CD4-positive, alpha-beta T cell treated with Interleukin-17A for 1 hour (primary cell): ENCODE results near the gene STK32C.

Source experiments
- DNase-seq: peaks from one replicate; pipeline ENCODE4 v3.0.0-alpha.2; 2020

STK32C gene

DNA sequence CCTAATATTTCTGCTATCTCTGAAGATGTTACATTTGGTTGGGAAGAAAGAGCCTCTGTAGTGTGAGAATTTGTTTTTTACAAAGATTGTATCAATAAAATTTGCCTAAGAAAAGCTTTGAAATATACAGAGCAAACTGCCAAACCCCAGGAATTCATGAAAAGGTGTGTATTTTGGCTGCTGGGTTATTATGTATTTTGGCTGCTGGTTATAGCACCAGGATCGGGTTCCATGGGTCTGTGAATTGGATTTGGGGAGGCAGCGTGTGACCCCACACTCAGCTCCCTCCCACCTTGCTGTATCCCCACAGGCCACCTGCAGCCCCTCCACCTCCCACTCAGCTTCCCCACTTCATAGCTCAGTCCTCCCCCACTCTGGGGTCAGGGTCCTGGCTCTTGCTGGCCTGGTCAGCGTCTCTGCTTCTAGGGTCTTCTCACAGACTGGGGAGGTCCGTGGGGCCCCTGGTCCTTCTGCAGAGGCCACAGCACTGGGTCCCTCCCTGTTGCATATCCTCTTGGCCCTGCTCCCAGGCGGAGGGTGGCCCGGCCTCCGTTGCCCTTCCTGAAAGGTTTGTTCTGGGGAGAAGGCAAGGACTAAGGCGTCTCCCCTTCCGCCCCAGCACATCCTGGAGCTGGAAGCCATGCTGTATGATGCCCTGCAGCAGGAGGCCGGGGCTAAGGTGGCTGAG, 145.0 kb downstream of the STK32C start:
- no peak for DNase-seq

DNA sequence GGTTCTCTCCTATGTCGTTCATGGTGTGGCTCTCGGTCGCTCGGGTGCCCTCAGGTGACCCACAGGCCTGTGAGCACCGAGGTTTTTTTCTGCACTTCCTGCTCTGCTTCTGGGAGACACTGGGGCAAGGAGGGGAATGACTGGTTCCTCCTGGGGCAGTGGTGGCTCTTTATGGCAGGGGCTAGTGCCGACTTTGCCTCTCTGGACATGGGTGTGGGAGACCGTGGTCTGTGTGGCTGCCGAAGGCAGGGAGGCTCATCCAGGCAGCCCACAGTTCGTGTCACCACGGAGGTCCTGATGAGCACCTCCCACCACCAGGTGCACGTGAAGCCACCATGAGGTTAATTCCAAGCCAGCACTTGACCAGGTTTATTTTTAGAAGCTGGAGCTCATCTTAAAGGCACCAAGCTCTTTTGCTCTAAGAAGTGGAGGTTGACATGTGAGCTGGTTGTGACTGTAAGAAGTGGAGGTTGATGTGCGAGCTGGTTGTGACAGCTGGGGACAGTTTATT, 145.7 kb downstream of the STK32C start:
- DNase-seq = peak; percentile 68

DNA sequence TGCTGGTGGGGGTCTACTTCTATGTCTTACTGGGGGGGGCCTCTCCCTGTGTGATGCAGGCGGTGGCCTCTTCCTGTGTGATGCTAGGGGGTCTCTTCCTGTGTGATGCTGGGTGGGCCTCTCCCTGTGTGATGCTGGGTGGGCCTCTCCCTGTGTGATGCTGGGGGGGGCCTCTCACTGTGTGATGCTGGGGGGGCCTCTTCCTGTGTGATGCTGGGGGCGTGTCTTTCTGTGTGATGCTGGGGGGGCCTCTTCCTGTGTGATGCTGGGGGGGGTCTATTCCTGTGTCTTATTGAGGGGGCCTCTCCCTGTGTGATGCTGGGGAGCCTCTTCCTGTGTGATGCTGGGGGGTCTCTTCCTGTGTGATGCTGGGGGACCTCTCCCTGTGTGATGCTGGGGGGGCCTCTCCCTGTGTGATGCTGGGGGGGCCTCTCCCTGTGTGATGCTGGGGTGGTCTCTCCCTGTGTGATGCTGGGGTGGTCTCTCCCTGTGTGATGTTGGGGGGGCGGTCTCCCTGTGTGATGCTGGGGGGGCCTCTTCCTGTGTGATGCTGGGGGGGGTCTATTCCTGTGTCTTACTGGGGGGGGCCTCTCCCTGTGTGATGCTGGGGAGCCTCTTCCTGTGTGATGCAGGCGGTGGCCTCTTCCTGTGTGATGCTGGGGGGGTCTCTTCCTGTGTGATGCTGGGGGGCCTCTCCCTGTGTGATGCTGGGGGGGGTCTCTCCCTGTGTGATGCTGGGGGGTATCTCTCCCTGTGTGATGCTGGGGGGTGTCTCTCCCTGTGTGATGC, 146.7 kb downstream of the STK32C start:
- DNase-seq = peak; percentile 79

- peak; percentile 62 for DNase-seq
Measured at GRCh38 chr10:132160231-132160630, 147.5 kb downstream of the STK32C start.

DNA sequence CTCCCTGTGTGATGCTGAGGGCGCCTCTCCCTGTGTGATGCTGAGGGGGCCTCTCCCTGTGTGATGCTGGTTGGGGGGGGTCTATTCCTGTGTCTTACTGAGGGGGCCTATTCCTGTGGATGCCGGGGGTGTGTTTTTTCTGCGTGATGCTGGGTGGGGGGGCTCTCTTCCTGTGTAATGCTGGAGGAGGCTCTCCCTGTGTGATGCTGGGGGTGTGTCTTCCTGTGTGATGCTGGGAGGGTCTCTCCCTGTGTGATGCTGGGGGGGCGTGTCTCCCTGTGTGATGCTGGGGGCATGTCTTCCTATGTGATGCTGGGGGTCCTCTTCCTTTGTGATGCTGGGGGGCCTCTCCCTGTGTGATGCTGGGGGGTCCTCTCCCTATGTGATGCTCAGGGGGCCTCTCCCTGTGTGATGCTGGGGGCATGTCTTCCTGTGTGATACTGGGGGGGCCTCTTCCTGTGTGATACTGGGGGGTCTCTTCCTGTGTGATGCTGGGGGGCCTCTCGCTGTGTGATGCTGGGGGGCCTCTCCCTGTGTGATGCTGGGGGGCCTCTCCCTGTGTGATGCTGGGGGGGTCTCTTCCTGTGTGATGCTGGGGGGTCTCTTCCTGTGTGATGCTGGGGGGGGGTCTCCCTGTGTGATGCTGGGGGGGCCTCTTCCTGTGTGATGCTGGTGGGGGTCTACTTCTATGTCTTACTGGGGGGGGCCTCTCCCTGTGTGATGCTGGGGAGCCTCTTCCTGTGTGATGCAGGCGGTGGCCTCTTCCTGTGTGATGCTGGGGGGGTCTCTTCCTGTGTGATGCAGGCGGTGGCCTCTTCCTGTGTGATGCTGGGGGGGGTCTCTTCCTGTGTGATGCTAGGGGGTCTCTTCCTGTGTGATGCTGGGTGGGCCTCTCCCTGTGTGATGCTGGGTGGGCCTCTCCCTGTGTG, 148.2 kb downstream of the STK32C start:
- peak; percentile 85 for DNase-seq

DNA sequence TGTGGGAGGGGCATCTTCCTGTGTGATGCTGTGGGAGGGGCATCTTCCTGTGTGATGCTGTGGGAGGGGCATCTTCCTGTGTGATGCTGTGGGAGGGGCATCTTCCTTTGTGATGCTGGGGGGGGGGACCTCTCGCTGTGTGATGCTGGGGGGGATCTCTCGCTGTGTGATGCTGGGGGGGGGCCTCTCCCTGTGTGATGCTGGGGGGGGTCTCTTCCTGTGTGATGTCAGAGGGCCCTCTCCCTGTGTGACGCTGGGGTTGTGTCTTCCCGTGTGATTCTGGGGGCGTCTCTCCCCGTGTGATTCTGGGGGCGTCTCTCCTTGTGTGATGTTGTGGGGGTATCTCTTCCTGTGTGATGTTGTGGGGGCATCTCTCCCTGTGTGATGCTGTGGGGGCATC, 148.9 kb downstream of the STK32C start:
- peak; percentile 82 for DNase-seq

DNA sequence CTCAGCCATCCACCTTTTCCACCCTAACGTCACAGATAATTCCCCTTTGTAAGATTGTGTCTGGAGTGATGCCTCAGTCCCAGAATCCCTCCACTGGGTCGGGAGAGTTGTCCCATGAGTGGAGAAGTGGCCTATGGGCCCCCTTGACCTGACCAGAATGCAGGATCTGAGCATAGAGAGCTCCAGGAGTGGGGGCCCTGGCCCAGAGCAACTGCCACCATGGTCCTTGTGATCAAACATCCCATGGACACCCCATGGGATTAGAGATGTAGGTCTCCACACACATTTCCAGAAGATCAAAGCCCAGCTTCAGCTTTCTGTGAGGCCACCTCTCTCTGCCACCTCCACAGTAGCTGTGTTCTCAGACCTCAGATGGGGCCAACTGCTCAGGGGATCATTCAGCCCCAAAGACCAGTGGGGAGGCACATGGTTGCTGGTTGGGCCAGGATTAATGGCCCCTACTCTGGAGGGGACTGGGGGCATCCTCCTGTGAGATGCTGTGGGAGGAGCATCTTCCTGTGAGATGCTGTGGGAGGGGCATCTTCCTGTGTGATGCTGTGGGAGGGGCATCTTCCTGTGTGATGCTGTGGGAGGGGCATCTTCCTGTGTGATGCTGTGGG, 149.5 kb downstream of the STK32C start:
- DNase-seq = peak; percentile 77
